SK-N-SH treated with all-trans-retinoic acid at 6 μM for 48 hours (cell line): ENCODE results near the gene GRM2.

ENCODE experiments used
- ARNTL ChIP-seq: fragments of 450-650 bp; formaldehyde crosslinking; IDR thresholded peaks from 2 replicates; pipeline ENCODE4 v1.5.0; 2020; ENCODE audit warnings: low read depth, mild to moderate bottlenecking, moderate library complexity, borderline replicate concordance
- BACH2 ChIP-seq: fragments of 250-450 bp; sonication (Bioruptor Pico); IDR thresholded peaks from 2 replicates; pipeline ENCODE4 v1.9.0; 2021; ENCODE audit warnings: mild to moderate bottlenecking, borderline replicate concordance
- ESRRG ChIP-seq: fragments of 250-450 bp; sonication (Bioruptor Pico); IDR thresholded peaks from 2 replicates; pipeline ENCODE4 v1.6.1; 2021; ENCODE audit warnings: mild to moderate bottlenecking
- GLIS3 ChIP-seq: fragments of 250-450 bp; sonication (Bioruptor Pico); IDR thresholded peaks from 2 replicates; pipeline ENCODE4 v1.5.0; 2020; ENCODE audit warnings: mild to moderate bottlenecking, moderate library complexity
- ISL1 ChIP-seq: fragments of 250-450 bp; sonication (Bioruptor Pico); IDR thresholded peaks from 2 replicates; pipeline ENCODE4 v2.1.2; 2022; ENCODE audit warnings: mild to moderate bottlenecking, moderate library complexity
- POU6F1 ChIP-seq: fragments of 250-450 bp; sonication (Bioruptor Pico); IDR thresholded peaks from 2 replicates; pipeline ENCODE4 v1.8.0; 2021; ENCODE audit warnings: low read depth, mild to moderate bottlenecking, moderate library complexity, borderline replicate concordance
- RARB ChIP-seq: fragments of 250-450 bp; sonication (Bioruptor Pico); IDR thresholded peaks from 2 replicates; pipeline ENCODE4 v1.8.0; 2021; ENCODE audit warnings: mild to moderate bottlenecking, moderate library complexity
- SNAI2 ChIP-seq: fragments of 250-450 bp; sonication (Bioruptor Pico); IDR thresholded peaks from 2 replicates; pipeline ENCODE4 v1.5.0; 2020; ENCODE audit warnings: mild to moderate bottlenecking, moderate library complexity
- TSHZ2 ChIP-seq: fragments of 250-450 bp; sonication (Bioruptor Pico); IDR thresholded peaks from 2 replicates; pipeline ENCODE4 v1.5.0; 2020; ENCODE audit warnings: mild to moderate bottlenecking, moderate library complexity
- ZFP3 ChIP-seq: fragments of 250-450 bp; sonication (Bioruptor Pico); IDR thresholded peaks from 2 replicates; pipeline ENCODE4 v1.5.0; 2020; ENCODE audit warnings: mild to moderate bottlenecking, moderate library complexity
- ZNF8 ChIP-seq: fragments of 450-650 bp; formaldehyde crosslinking; IDR thresholded peaks from 2 replicates; pipeline ENCODE4 v1.5.0; 2020; ENCODE audit warnings: mild to moderate bottlenecking, moderate library complexity
- TF ChIP-seq, protein P1 (sequence below): fragments of 250-450 bp; sonication (Bioruptor Pico); IDR thresholded peaks from 2 replicates; pipeline ENCODE4 v1.8.0; 2020; ENCODE audit warnings: mild to moderate bottlenecking, moderate library complexity, borderline replicate concordance
- TF ChIP-seq, protein P2 (sequence below): fragments of 250-450 bp; sonication (Bioruptor Pico); IDR thresholded peaks from 2 replicates; pipeline ENCODE4 v1.5.1; 2020; ENCODE audit warnings: low read depth, mild to moderate bottlenecking, moderate library complexity

DNA sequence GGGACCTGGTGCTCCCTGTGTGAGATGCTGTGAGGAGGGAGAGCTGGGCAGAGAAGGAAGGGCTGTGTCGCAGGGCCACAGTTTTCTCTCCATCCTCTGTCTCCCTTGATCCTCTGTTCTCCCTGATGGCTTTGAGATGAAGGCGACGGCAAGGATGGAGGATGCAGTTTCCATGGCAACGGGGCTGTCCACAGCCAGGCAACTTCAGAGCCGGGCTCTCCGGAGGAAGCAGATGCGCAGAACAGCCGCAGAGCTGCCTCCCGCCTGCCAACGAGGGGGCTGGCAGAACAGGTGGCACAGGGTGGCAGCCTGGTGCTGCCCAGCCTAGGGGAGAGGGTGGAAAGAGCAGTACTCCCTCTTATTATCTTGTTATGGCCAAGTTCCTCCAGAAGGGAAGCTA, 9.9 kb upstream of the GRM2 start:
- TF ChIP-seq, protein P1, sequence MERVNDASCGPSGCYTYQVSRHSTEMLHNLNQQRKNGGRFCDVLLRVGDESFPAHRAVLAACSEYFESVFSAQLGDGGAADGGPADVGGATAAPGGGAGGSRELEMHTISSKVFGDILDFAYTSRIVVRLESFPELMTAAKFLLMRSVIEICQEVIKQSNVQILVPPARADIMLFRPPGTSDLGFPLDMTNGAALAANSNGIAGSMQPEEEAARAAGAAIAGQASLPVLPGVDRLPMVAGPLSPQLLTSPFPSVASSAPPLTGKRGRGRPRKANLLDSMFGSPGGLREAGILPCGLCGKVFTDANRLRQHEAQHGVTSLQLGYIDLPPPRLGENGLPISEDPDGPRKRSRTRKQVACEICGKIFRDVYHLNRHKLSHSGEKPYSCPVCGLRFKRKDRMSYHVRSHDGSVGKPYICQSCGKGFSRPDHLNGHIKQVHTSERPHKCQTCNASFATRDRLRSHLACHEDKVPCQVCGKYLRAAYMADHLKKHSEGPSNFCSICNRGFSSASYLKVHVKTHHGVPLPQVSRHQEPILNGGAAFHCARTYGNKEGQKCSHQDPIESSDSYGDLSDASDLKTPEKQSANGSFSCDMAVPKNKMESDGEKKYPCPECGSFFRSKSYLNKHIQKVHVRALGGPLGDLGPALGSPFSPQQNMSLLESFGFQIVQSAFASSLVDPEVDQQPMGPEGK (CRISPR knock-in tag) = no peak
- TF ChIP-seq, protein P2, sequence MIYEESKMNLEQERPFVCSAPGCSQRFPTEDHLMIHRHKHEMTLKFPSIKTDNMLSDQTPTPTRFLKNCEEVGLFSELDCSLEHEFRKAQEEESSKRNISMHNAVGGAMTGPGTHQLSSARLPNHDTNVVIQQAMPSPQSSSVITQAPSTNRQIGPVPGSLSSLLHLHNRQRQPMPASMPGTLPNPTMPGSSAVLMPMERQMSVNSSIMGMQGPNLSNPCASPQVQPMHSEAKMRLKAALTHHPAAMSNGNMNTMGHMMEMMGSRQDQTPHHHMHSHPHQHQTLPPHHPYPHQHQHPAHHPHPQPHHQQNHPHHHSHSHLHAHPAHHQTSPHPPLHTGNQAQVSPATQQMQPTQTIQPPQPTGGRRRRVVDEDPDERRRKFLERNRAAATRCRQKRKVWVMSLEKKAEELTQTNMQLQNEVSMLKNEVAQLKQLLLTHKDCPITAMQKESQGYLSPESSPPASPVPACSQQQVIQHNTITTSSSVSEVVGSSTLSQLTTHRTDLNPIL (CRISPR knock-in tag) = no peak
- TF ChIP-seq TSHZ2 (CRISPR knock-in tag) (no peak), ZNF8 (CRISPR knock-in tag) (no peak), ESRRG (CRISPR knock-in tag) (no peak), ARNTL (CRISPR knock-in tag) (no peak), BACH2 (CRISPR knock-in tag) (no peak), GLIS3 (CRISPR knock-in tag) (no peak), POU6F1 (CRISPR knock-in tag) (no peak), ZFP3 (CRISPR knock-in tag) (no peak), RARB (no peak), SNAI2 (no peak), ISL1 (CRISPR knock-in tag) (no peak)
